NCI-H2107 treated with DMSO at 0.1 percent for 48 hours (cell line): ENCODE results near the gene ABCA7.

Experiments used
- DNase-seq: peaks from one replicate; lab custom pipeline; 2025; ENCODE audit not compliant: unreplicated experiment; lab: John Stamatoyannopoulos, UW

Gene ABCA7

GRCh38 chr19:1070931-1071791 is 31.3 kb downstream of the ABCA7 start:
- no peak for DNase-seq

GRCh38 chr19:1072371-1073015 is 32.6 kb downstream of the ABCA7 start:
- DNase-seq: no peak

DNA sequence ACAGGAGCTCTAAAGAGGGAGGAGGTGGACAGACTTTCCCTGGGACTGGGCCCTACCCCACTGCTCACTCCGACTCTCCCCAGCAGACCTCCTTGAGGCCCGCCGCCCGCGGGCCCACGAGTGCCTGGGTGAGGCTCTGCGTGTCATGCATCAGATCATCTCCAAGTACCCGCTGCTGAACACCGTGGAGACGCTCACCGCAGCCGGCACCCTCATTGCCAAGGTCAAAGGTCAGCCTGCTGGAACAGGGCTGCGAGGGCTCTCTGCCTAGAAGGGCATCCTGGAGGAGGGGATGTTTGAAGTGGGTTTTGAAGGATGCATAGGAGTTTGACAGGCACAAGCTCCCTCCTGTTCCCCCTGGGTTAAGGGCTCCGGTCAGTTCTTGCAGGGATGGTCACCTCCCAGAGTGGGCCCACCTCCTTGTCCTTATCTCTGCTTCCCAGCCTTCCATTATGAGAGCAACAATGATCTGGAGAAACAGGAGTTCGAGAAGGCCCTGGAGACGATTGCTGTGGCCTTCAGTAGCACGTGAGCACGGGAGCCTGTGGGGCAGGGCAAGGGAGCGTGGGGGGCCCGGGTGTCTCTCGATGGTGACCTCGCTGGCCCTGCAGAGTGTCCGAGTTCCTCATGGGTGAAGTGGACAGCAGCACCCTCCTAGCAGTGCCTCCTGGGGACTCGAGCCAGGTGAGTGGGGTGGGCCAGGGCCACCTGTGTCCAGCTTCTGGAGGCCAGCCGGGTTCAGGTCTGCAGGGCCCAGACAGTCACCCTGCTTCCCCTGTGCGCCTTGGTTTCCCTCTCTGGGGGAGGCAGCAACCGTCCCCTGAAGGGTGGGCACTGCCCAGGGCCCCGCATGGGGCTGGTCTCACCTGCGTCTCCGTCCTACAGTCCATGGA is 33.4 kb downstream of the ABCA7 start:
- no peak for DNase-seq

- no peak for DNase-seq
Measured at GRCh38 chr19:1073956-1074517, 34.1 kb downstream of the ABCA7 start.

DNA sequence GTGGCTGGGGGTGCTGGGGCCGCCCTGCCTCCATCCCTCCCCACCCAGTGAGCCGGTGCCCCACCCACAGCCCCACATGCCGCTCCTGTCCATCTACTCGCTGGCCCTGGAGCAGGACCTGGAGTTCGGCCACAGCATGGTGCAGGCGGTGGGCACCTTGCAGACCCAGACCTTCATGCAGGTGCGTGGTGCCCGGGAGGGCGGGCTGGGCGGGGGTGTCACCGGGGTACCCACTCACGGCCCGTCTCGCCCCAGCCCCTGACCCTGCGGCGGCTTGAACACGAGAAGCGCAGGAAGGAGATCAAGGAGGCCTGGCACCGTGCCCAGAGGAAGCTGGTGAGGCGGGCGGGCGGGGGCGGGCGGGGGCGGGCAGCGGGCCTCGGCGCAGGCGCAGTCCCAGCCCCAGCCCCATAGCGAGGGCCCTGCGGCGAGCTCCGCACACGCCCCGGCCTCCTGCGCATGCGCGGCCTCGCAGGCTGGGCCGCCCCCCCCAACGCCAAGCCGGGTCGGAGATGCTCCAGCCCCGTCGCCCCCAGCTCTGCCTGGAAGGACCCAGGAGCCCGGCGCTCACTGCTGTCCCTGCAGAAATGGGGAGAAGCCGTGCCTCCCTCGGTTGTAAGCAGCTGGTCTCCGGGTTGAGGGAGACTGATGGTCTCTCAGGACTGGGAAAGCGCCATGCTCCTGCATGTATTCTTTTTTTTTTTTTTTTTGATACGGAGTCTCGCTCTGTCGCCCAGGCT is 34.8 kb downstream of the ABCA7 start:
- peak; percentile 65 for DNase-seq

GRCh38 chr19:1076046-1076386 is 36.1 kb downstream of the ABCA7 start:
- DNase-seq: no peak

- no peak for DNase-seq
Measured at GRCh38 chr19:1076951-1077350, 37.0 kb downstream of the ABCA7 start.

- no peak for DNase-seq
Measured at GRCh38 chr19:1079566-1080111, 39.7 kb downstream of the ABCA7 start.

DNA sequence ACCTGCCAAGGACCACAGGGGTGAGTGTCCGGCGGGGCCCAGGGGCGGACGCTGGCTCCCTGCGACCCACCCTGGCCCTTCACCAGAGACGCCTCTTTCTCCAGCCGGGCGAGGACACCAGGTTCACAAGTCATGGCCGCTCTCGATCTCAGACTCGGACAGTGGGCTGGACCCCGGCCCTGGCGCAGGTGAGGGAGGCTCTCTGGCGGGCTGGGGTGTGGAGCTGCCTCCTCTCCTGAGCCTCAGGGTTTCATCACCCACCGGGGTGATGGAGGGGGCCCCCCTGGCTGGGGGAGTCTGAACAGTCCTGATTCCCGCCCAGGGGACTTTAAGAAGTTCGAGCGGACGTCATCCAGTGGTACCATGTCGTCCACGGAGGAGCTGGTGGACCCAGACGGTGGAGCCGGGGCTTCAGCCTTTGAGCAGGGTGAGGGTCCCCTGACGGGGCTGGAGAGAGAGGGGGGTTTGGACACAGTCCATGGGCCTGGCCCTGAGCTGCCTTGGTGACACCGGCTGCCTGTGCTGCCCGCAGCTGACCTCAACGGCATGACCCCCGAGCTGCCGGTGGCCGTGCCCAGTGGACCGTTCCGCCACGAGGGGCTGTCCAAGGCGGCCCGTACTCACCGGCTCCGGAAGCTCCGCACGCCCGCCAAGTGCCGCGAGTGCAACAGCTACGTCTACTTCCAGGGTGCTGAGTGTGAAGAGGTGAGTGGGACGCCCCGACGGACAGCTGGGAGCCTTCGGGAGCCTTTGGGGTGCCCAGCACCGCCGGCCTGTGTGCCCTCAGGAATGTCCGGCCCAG is 40.7 kb downstream of the ABCA7 start:
- DNase-seq: no peak

GRCh38 chr19:1081301-1082164 is 41.6 kb downstream of the ABCA7 start:
- no peak for DNase-seq

DNA sequence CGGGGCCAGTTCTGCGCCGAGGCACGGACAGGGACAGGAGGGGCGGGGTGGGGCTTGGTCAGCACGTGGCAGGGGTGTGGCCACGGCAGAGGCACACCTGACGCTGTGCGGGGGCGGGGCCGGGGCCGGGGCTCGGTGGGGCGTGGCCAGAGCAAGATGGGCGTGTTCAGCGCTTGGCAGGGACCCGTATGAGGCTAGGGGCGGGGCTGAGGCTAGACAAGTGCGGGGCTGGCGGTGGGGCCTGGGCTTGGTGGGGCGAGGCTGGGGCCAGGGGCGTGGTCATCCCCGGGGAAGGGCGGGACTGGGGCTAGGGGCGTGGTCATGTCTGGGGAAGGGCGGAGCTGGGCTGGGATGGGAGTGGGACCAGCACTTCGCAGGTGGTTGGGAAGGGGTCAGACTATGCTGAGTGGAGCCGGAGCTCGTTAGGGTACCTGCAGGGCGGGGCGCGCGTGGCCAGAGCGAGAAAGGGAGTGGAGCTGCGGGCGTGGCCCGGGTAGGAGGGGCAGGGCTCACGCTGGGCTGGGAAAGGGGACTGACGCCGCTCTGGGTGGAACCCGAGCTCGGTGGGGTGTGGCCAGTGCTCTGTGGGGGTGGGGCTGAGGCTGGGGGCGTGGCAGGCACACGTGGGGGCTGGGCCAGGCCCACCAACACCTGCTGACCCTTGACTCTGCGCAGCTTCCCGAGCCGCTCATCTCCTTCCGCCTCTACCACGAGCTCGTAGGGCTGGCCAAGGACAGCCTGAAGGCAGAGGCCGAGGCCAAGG is 42.4 kb downstream of the ABCA7 start:
- peak; percentile 28 for DNase-seq

- no peak for DNase-seq
Measured at GRCh38 chr19:1082928-1083816, 43.3 kb downstream of the ABCA7 start.

DNA sequence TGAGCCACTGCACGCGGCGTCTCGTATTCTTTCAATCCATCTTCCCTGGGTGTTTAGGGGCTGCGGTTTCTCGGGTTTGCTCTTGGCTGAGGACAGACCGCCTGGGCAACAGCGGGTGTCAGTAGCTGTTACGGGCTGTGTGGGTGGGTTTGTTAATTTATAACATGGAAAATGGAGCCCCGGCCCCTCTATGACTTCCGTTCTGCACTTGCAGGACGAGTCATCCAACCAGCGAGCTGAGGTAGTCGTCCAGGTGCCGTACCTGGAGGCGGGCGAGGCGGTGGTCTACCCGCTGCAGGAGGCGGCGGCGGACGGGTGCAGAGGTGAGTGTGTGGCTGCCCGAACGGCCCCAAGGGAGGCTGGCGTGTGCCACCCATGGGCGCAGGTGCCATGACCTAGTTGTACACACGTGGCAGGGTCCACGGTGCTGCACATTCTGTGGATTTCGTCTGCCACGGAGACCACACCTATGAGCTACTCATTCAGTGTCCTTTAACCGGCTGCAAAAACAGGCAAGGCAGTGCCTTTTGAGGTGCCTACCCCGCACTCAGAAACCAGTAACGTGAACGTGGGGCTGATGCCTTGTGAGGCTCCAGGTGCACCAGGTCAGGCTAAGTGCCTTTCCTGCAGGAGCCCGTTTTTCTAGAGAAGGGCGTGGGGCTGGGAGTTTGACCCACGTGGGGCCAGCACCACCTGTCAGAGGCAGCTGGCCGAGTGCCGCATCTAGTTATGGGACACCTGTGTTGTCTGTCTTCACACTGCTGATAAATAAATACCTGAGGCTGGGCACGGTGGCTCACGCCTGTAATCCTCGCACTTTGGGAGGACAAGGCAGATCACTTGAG is 44.3 kb downstream of the ABCA7 start:
- no peak for DNase-seq

DNA sequence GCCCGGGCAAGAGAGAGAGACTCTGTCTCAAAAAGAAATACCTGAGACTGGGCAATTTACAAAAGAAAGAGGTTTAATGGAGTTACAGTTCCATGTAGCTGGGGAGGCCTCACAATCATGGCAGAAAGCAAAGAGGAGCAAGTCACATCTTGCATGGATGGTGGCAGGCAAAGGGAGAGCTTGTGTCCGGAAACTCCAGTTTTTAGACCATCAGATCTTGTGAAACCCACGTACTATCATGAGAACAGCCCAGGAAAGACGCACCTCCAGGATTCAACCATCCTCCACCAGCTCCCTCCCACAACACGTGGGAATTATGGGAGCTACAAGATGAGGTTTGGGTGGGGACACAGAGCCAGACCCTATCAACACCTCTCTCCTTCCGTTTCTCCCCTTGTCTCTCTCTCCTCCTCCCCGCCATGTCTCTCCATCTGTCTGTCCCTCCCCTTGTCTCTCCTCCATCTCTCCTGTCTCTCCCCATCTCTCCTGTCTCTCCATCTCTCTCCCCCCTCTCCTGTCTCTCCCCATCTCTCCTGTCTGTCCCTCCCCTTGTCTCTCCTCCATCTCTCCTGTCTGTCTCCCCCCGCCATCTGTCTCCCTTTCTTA is 45.2 kb downstream of the ABCA7 start:
- no peak for DNase-seq

GRCh38 chr19:1085676-1086442 is 46.0 kb downstream of the ABCA7 start:
- DNase-seq: no peak
